Adrenal gland (tissue), 12 donors: Measurements from ENCODE around the gene RNF186. TPM values are rescaled to one million over a fixed set of nuclear protein-coding genes. Genes with fewer than 3 reads are reported as not detected.

Source experiments
- DNase-seq, 7 donors: peaks; one replicate each; pipeline ENCODE4 v3.0.0-alpha.2; 2019 to 2020
- H3K27ac ChIP-seq, 5 donors: fragments of 200-600 bp; sonication (generic) in 4 of 5; 1 replicate in 3 of 5; 2 replicates in 2 of 5; pipeline versions ENCODE4 v1.5.1 to v1.8.0; 2016 to 2020; ENCODE audit warnings: mild to moderate bottlenecking in 1 of 5
- H3K27me3 ChIP-seq: fragments of 200-600 bp; 2 replicates; pipeline ENCODE4 v1.8.0; 2021
- H3K36me3 ChIP-seq, 2 donors: fragments of 200-600 bp; replicated peaks in 1 of 2; 1 replicate in 1 of 2; 2 replicates in 1 of 2; pipeline versions ENCODE4 v1.5.1 to v1.8.0; 2018 to 2022
- H3K4me1 ChIP-seq, 2 donors: fragments of 200-600 bp; replicated peaks in 1 of 2; 1 replicate in 1 of 2; 2 replicates in 1 of 2; pipeline versions ENCODE4 v1.5.1 to v1.8.0; 2018 to 2021
- H3K4me3 ChIP-seq, 4 donors: fragments of 200-600 bp; sonication (generic) in 3 of 4; one replicate each; pipeline ENCODE4 v1.5.1; 2016 to 2018
- H3K9me3 ChIP-seq, 3 donors: fragments of 200-600 bp; sonication (generic) in 1 of 3; replicated peaks in 1 of 3; 1 replicate in 2 of 3; 2 replicates in 1 of 3; pipeline versions ENCODE4 v1.5.1 to v1.8.0; 2016 to 2021
- POLR2A ChIP-seq, 2 donors: fragments of 450-650 bp; IDR thresholded peaks; one replicate each; pipeline ENCODE4 v1.6.1; 2017; ENCODE audit warnings: antibody characterized with exemption in 2 of 2, mild to moderate bottlenecking in 2 of 2, moderate library complexity in 1 of 2
- WGBS, 4 donors: extraction: QIAGEN DNeasy Blood & Tissue Kit in 2 of 4; methylation state at CpG; one replicate each; pipeline versions ENCODE4 v1.1.5 to v1.1.7; 2013 to 2017; 5-methylcytosine and 5-hydroxymethylcytosine counted together
- intact Hi-C, 2 donors: fragments of 100-400 bp; cut with DNase I; formaldehyde crosslinking; loops; one replicate each; pipeline versions ENCODE4 v1.14.1 to v1.15.0; 2022 to 2023
- polyA plus RNA-seq, 3 donors: library from polyadenylated mRNA; stranded (reverse); fragments of 200-250 nt in 2 of 3; fragments of 350-450 nt in 1 of 3; fragmentation: Illumina TruSeq in 1 of 3; extraction: RNeasy Lipid Tissue Mini Kit (QIAGEN cat#74804) in 1 of 3; gene quantifications; one replicate each; pipeline ENCODE4 v1.2.3, GENCODE V29; 2013 to 2014
- total RNA-seq, 9 donors: library from RNA; depleted of rRNA in 4 of 9; stranded (reverse); fragments of >200 nt in 4 of 9; fragments of 120-200 nt in 1 of 9; fragmentation: NEBNext Ultra II Directional in 1 of 9; extraction: Animal tissue kit (Norgen Biotek cat#: 25700) in 1 of 9; gene quantifications; one replicate each; pipeline versions ENCODE4 v1.1.0 to v1.2.4, GENCODE V29; 2013 to 2023
- TF ChIP-seq, protein P1 (sequence below), 6 experiments: fragments of 450-650 bp in 4 of 6; fragments of 200-600 bp in 2 of 6; sonication (generic) in 1 of 6; IDR thresholded peaks; 1 replicate in 5 of 6; 2 replicates in 1 of 6; pipeline versions ENCODE4 v1.5.1 to v1.8.0; 2016 to 2021; ENCODE audit warnings: antibody characterized with exemption in 6 of 6, mild to moderate bottlenecking in 2 of 6, moderate library complexity in 1 of 6
- donor health status: healthy with polysubstance abuse.
- donor health status: Bipolar disorder and iron deficiency.
- donor health status: DM: yes; HTN: yes; CAD: no.
- donor health status: DM: no; HTN: no; CAD: no.
- donor health status: DM: no; HTN: no; CAD: no.
- donor health status: DM: yes; HTN: yes; CAD: no.

Gene RNF186
- total and polyA plus RNA-seq, 12 donors = not detected

DNA sequence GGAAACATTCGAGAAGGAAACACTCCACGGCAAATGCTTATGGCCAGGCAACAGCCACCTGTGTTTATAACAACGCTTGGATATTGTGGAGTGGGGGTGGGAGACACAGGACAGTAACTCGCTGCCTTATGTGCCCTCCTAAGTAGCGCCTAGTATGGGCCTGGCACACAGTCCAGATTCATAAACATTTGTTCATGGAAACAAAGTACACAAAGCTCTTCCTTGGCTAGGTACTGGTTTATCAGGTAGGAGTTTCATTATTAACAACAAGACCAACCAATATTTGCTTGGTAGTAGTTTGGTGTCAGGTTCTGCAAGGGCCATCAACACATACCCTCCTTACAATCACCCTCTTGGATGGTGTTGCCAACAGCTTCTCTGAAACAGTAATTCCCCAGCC, 38.8 kb downstream of the RNF186 start:
- DNase-seq = no peak
- Histone ChIP-seq H3K27me3 (no peaks in the 10 kb centered on the region), H3K27ac (no peak overlapping the region), H3K36me3 (peaks cover 0 to 27% of the 10 kb centered on the region in 2 donors), H3K4me1 (no peaks in the 10 kb centered on the region), H3K4me3 (no peak overlapping the region), H3K9me3 (no peaks in the 10 kb centered on the region)
- 94 to 99% (median 97%) methylated on average over 5 of the region's 5 CpGs for WGBS, 4 donors
- no peak for TF ChIP-seq POLR2A (IDR thresholded peaks at IDR 0.05)
- TF ChIP-seq, protein P1, sequence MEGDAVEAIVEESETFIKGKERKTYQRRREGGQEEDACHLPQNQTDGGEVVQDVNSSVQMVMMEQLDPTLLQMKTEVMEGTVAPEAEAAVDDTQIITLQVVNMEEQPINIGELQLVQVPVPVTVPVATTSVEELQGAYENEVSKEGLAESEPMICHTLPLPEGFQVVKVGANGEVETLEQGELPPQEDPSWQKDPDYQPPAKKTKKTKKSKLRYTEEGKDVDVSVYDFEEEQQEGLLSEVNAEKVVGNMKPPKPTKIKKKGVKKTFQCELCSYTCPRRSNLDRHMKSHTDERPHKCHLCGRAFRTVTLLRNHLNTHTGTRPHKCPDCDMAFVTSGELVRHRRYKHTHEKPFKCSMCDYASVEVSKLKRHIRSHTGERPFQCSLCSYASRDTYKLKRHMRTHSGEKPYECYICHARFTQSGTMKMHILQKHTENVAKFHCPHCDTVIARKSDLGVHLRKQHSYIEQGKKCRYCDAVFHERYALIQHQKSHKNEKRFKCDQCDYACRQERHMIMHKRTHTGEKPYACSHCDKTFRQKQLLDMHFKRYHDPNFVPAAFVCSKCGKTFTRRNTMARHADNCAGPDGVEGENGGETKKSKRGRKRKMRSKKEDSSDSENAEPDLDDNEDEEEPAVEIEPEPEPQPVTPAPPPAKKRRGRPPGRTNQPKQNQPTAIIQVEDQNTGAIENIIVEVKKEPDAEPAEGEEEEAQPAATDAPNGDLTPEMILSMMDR (IDR thresholded peaks at IDR 0.05) = no peak
- intact Hi-C loops = no loop called here

DNA sequence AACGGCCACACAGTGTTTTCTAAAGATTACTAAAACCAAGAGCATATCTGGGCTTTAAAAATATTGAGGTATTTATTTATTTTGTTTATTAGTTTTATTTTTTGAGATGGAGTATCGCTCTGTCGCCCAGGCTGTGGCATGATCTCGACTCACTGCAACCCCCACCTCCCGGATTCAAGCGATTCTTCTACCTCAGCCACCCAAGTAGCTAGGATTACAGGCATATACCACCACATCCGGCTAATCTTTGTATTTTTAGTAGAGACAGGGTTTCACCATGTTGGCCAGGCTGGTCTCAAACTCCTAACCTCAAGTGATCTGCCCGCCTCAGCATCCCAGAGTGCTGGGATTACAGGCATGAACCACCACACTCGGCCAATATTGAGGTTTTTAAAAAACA, 39.3 kb downstream of the RNF186 start:
- Histone ChIP-seq H3K36me3 (peaks cover 0 to 28% of the 10 kb centered on the region in 2 donors), H3K27me3 (no peaks in the 10 kb centered on the region), H3K4me3 (no peak overlapping the region), H3K27ac (no peak overlapping the region), H3K4me1 (no peaks in the 10 kb centered on the region), H3K9me3 (no peaks in the 10 kb centered on the region)
- WGBS, 4 donors = 95 to 98% (median 97%) methylated on average over 9 of the region's 9 CpGs
- TF ChIP-seq, protein P1 (IDR thresholded peaks at IDR 0.05) = no peak
- TF ChIP-seq POLR2A (IDR thresholded peaks at IDR 0.05) = no peak
- no peak for DNase-seq
- intact Hi-C loops = no loop called here

DNA sequence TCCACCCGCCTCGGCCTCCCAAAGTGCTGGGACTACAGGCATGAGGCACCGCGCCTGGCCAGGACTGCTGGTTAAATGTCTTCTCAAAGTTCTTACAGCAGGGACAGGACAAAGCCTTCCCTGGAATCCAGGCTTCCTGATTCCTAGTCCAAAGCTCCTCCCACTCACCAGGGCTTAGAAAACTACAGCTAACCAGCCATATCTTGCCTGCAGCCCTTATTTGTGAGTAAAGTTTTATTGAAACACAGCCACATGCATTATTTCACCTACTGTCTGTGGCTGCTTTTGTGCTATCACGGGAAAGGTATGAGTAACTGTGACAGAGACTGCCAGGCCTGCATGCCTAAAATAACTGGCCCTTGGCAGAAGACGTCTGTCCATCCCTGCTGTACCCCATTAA, 39.8 kb downstream of the RNF186 start:
- Histone ChIP-seq H3K27ac (no peak overlapping the region), H3K4me3 (no peak overlapping the region), H3K9me3 (no peaks in the 10 kb centered on the region), H3K36me3 (peaks cover 0 to 23% of the 10 kb centered on the region in 2 donors), H3K4me1 (no peaks in the 10 kb centered on the region), H3K27me3 (no peaks in the 10 kb centered on the region)
- 89 to 94% (median 91%) methylated on average over 6 of the region's 6 CpGs for WGBS, 4 donors
- TF ChIP-seq POLR2A (IDR thresholded peaks at IDR 0.05) = no peak
- TF ChIP-seq, protein P1 (IDR thresholded peaks at IDR 0.05) = no peak
- intact Hi-C loops = no loop called here
- no peak for DNase-seq

DNA sequence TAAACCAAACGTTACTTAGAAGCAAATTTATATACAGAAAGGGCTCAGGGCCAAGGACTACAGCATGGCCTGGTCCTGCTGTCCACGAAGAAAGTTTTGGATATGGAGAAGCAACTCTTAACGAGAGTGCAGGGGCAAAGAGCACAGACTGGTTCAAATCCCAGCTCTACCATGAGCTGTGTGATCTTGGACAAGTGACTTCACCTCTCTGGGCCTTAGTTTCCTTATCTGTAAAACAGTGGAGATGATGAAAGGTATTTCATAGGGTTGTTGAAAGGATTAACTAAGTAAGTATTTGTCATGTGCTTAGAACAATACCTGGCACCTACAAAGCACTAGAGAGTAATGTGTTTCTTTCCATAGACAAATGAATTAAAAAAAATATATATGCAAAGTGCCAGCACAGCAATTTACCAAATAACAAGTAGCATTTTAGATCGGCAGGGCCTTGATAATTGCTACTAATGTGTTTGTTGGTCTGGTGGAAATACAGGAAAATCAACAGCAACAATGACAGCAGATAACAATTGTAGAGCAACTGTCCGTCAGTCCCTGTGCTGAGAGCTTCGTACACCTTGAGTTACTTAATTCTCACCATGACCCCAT, 40.8 kb downstream of the RNF186 start:
- WGBS, 4 donors = 82 to 86% (median 84%) methylated on average over 6 of the region's 6 CpGs
- no peak overlapping the region for H3K4me3 ChIP-seq
- no peaks in the 10 kb centered on the region for H3K9me3 ChIP-seq
- H3K27ac ChIP-seq = no peak overlapping the region
- no peak for TF ChIP-seq POLR2A (IDR thresholded peaks at IDR 0.05)
- TF ChIP-seq, protein P1 (IDR thresholded peaks at IDR 0.05) = no peak
- H3K36me3 ChIP-seq = peaks cover 0 to 15% of the 10 kb centered on the region in 2 donors
- H3K4me1 ChIP-seq = no peaks in the 10 kb centered on the region
- no peaks in the 10 kb centered on the region for H3K27me3 ChIP-seq
- intact Hi-C loops = no loop called here
- no peak for DNase-seq
